ENCODE results near the gene MRPL4.
A peak's percentile ranks its signal among the peaks of the same experiment; 100 is the strongest.

MRPL4 gene

DNA sequence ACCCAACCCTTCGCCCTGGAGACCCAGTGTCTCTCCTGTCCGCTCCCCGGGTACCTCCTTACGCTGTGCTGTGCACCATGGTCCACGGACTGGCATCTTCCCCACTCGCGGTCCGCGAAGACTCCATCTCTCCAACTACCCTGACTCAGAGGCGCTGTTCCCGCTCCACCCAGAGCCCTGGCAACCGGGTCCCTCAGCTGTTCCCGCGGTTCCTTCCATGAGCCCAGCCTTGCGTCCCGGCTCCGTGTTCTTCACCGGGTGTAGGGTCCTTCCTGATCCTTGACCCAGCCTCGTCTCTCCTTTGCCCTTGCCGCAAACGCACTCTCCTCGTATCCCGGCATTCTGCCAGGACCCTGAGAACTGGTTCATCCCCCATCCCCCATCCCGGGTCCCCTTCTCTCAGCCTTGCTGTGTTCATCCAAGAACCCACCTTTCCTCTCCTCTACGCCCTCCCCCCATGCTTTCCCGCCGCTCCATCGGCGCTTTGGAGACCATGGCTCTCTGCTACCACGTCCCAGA, 38.4 kb downstream of the MRPL4 start:
- TF ChIP-seq, protein P1, sequence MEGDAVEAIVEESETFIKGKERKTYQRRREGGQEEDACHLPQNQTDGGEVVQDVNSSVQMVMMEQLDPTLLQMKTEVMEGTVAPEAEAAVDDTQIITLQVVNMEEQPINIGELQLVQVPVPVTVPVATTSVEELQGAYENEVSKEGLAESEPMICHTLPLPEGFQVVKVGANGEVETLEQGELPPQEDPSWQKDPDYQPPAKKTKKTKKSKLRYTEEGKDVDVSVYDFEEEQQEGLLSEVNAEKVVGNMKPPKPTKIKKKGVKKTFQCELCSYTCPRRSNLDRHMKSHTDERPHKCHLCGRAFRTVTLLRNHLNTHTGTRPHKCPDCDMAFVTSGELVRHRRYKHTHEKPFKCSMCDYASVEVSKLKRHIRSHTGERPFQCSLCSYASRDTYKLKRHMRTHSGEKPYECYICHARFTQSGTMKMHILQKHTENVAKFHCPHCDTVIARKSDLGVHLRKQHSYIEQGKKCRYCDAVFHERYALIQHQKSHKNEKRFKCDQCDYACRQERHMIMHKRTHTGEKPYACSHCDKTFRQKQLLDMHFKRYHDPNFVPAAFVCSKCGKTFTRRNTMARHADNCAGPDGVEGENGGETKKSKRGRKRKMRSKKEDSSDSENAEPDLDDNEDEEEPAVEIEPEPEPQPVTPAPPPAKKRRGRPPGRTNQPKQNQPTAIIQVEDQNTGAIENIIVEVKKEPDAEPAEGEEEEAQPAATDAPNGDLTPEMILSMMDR (IDR thresholded peaks at IDR 0.05; ENCODE audit: low read depth, low read length) = no peak
- peak overlapping the region; percentile 69 for H3K4me3 ChIP-seq (ENCODE audit: low read depth, low read length)

DNA sequence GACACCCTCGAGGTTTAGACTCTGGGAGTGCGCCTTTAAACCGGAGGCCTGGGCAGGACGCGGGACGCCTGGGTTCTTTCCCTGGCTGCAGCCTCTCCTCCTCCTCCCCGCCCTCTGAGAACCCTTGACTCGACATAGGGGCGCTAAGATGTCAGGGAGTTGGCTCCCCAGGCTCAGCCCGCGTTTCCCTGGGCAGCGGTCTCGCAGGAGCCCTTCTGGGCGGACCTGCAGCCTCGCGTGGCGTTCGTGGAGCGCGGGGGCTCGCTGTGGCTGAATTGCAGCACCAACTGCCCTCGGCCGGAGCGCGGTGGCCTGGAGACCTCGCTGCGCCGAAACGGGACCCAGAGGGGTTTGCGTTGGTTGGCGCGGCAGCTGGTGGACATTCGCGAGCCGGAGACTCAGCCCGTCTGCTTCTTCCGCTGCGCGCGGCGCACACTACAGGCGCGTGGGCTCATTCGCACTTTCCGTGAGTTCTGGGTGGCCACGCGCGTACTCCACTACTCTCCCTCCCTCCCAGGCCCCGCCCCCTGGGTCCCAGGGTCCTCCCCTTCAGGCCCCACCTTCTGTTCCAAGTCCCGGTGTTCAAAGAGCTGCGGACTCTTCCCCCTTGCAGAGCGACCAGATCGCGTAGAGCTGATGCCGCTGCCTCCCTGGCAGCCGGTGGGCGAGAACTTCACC, 39.0 kb downstream of the MRPL4 start:
- H3K4me3 ChIP-seq (ENCODE audit: low read depth, low read length) = peak overlapping the region; percentile 69
- TF ChIP-seq, protein P1 (IDR thresholded peaks at IDR 0.05; ENCODE audit: low read depth, low read length) = no peak

DNA sequence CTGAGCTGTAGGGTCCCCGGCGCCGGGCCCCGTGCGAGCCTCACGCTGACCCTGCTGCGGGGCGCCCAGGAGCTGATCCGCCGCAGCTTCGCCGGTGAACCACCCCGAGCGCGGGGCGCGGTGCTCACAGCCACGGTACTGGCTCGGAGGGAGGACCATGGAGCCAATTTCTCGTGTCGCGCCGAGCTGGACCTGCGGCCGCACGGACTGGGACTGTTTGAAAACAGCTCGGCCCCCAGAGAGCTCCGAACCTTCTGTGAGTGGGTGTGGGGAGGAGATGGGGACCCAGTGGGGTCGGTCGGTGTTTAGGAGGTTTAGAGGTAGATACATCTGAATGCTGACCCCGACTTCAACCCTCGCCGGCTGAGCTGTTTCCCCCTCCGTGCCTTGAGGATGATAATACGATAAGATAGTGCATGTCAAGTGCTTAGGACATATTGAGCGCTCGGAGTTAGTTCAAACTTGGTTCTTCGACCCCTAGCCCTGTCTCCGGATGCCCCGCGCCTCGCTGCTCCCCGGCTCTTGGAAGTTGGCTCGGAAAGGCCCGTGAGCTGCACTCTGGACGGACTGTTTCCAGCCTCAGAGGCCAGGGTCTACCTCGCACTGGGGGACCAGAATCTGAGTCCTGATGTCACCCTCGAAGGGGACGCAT, 39.7 kb downstream of the MRPL4 start:
- TF ChIP-seq, protein P1 (IDR thresholded peaks at IDR 0.05; ENCODE audit: low read depth, low read length) = no peak

DNA sequence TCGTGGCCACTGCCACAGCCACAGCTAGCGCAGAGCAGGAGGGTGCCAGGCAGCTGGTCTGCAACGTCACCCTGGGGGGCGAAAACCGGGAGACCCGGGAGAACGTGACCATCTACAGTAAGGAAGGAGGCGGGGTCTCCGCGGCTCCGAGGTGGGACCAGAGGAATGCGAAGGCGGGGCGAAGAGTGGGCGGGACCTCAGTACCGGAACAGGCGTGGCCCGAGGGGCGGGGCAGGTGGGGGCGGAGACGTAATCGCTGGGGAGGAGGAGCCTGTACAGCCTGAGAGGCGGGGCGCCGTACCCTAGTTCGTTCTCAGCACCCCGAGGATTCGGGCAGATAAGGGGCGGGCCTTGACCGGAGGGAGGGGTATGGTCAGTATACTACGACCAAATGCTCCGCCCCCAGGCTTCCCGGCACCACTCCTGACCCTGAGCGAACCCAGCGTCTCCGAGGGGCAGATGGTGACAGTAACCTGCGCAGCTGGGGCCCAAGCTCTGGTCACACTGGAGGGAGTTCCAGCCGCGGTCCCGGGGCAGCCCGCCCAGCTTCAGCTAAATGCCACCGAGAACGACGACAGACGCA, 40.3 kb downstream of the MRPL4 start:
- TF ChIP-seq, protein P1 (IDR thresholded peaks at IDR 0.05; ENCODE audit: low read depth, low read length) = no peak
- H3K4me3 ChIP-seq (ENCODE audit: low read depth, low read length) = peak overlapping the region; percentile 69

More for the DNA sequence above, 39.7 kb downstream of the MRPL4 start:
- H3K4me3 ChIP-seq (ENCODE audit: low read depth, low read length) = peak overlapping the region; percentile 69

DNA sequence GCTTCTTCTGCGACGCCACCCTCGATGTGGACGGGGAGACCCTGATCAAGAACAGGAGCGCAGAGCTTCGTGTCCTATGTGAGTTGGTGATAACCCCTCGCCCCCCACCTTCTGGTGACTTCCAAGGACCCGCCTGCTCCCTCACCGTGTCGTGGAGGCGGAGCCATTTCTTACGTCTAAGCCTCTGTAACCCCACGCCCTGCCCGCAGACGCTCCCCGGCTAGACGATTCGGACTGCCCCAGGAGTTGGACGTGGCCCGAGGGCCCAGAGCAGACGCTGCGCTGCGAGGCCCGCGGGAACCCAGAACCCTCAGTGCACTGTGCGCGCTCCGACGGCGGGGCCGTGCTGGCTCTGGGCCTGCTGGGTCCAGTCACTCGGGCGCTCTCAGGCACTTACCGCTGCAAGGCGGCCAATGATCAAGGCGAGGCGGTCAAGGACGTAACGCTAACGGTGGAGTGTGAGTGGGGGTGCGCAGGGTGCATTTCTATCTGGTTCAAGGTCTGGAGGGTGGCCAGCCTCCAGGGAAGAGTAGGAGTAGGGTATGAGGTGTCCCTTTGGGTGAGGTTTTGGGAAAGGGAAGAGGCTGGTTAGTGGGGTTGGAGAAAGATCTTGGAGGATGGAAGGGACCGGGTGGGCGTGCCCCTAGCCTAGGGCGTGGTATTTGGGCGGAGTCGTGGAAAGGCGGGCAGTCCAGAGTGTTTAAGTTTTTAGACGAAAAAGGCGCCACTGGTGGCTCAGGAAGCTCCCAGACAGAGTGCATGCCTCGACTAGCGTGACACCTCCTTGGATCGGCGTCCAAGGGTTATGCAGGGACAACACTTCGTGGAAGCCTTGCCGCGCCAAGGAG, 41.0 kb downstream of the MRPL4 start:
- H3K4me3 ChIP-seq (ENCODE audit: low read depth, low read length) = peak overlapping the region; percentile 18; the same call in 1 of the 2 replicates
- TF ChIP-seq, protein P1 (IDR thresholded peaks at IDR 0.05; ENCODE audit: low read depth, low read length) = no peak

DNA sequence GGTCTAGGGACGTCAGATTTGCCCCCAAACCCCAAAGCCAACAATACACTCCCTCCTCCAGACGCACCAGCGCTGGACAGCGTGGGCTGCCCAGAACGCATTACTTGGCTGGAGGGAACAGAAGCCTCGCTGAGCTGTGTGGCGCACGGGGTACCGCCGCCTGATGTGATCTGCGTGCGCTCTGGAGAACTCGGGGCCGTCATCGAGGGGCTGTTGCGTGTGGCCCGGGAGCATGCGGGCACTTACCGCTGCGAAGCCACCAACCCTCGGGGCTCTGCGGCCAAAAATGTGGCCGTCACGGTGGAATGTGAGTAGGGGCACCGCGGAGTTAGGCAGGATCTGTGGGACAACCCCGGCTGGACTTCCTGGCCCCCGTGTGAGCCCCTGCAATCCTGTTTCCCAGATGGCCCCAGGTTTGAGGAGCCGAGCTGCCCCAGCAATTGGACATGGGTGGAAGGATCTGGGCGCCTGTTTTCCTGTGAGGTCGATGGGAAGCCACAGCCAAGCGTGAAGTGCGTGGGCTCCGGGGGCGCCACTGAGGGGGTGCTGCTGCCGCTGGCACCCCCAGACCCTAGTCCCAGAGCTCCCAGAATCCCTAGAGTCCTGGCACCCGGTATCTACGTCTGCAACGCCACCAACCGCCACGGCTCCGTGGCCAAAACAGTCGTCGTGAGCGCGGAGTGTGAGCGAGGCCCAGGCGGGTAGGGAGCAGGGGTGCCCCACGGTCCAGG, 41.8 kb downstream of the MRPL4 start:
- TF ChIP-seq, protein P1 (IDR thresholded peaks at IDR 0.05; ENCODE audit: low read depth, low read length) = no peak

More for the DNA sequence above, 41.8 kb downstream of the MRPL4 start:
- no peak overlapping the region for H3K4me3 ChIP-seq (ENCODE audit: low read depth, low read length)
